Loucy (cell line): ENCODE results near the gene UQCR10.

Source experiments
- H2AFZ ChIP-seq: fragments of 200-600 bp; sonication (generic); 2 replicates; pipeline ENCODE4 v1.6.0; 2016; ENCODE audit warnings: antibody characterized with exemption, mild to moderate bottlenecking, low read length, moderate library complexity
- H3F3A ChIP-seq: fragments of 200-600 bp; 2 replicates; pipeline ENCODE4 v1.6.0; 2016; ENCODE audit warnings: antibody characterized with exemption, low read depth, mild to moderate bottlenecking
- H3K27me3 ChIP-seq: fragments of 200-600 bp; sonication (generic); 2 replicates; pipeline ENCODE4 v1.6.1; 2014; ENCODE audit warnings: low read length, mild to moderate bottlenecking; ENCODE audit not compliant: insufficient read depth, poor library complexity, severe bottlenecking
- H3K36me3 ChIP-seq: fragments of 200-600 bp; sonication (generic); 2 replicates; pipeline ENCODE4 v1.6.1; 2016; ENCODE audit warnings: low read length; ENCODE audit not compliant: insufficient read depth
- H3K4me1 ChIP-seq: fragments of 200-600 bp; sonication (generic); 2 replicates; pipeline ENCODE4 v1.5.1; 2014; ENCODE audit warnings: low read length, mild to moderate bottlenecking; ENCODE audit not compliant: insufficient read depth, poor library complexity, severe bottlenecking
- H3K4me2 ChIP-seq: fragments of 200-600 bp; sonication (generic); 2 replicates; pipeline ENCODE4 v1.6.0; 2014; ENCODE audit warnings: antibody characterized with exemption, low read length, low read depth, mild to moderate bottlenecking; ENCODE audit not compliant: poor library complexity, severe bottlenecking
- H3K4me3 ChIP-seq: fragments of 200-600 bp; sonication (generic); 2 replicates; pipeline ENCODE4 v1.5.1; 2014; ENCODE audit warnings: low read length, mild to moderate bottlenecking, mixed read lengths; ENCODE audit not compliant: poor library complexity, severe bottlenecking
- H3K79me2 ChIP-seq: fragments of 200-600 bp; sonication (generic); 2 replicates; pipeline ENCODE4 v1.6.1; 2014; ENCODE audit warnings: low read length; ENCODE audit not compliant: insufficient read depth
- H3K9ac ChIP-seq: fragments of 200-600 bp; sonication (generic); 2 replicates; pipeline ENCODE4 v1.6.0; 2014; ENCODE audit warnings: mild to moderate bottlenecking, low read depth, low read length, moderate library complexity; ENCODE audit not compliant: poor library complexity, severe bottlenecking
- H3K9me2 ChIP-seq: fragments of 200-600 bp; sonication (generic); replicated peaks from 2 replicates; pipeline ENCODE4 v1.6.1; 2016; ENCODE audit warnings: low read depth, low read length, mixed read lengths
- H3K9me3 ChIP-seq: fragments of 200-600 bp; sonication (generic); 2 replicates; pipeline ENCODE4 v1.6.1; 2014; ENCODE audit warnings: mild to moderate bottlenecking, antibody characterized with exemption, low read length, low read depth; ENCODE audit not compliant: insufficient read depth
- H4K20me1 ChIP-seq: fragments of 200-600 bp; sonication (generic); 2 replicates; pipeline ENCODE4 v1.6.0; 2014; ENCODE audit warnings: antibody characterized with exemption, low read length, mild to moderate bottlenecking; ENCODE audit not compliant: insufficient read depth, poor library complexity, severe bottlenecking
- EZH2phosphoT487 ChIP-seq: fragments of 200-600 bp; IDR thresholded peaks from 2 replicates; pipeline ENCODE4 v1.6.1; 2018; ENCODE audit warnings: antibody characterized with exemption, mild to moderate bottlenecking, moderate library complexity, borderline replicate concordance
- TF ChIP-seq, protein P1 (sequence below): fragments of 200-600 bp; sonication (generic); conservative IDR thresholded peaks from 2 replicates; pipeline ENCODE4 v1.5.1; 2014; ENCODE audit warnings: mild to moderate bottlenecking, antibody characterized with exemption, low read length

Gene UQCR10

DNA sequence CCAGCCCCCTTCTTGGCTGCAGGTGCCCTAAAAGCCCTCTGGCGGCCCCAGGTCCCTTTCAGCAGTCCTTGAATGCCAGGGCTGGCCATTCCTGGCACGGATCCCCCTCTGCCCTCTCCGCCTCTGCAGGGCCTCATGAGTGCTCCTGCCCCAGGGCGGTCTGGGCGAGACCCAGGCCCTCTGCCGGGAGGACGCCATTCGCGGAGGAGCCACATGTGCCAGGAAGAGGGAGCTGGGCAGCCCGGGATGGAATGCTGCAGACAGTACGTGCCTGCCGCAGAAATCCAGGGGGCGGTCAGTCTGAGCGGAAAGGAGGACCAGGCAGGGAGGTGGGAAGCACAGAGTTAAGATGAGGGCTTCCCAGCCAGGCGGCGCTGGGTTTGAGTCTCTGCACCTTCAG, 44.6 kb upstream of the UQCR10 start:
- Histone ChIP-seq H3K9ac (no peak overlapping the region), H3K9me2 (no peaks in the 10 kb centered on the region), H2AFZ (no peak overlapping the region), H3K36me3 (no peaks in the 10 kb centered on the region), H4K20me1 (no peaks in the 10 kb centered on the region), H3K79me2 (no peaks in the 10 kb centered on the region), H3K4me3 (no peak overlapping the region), H3K9me3 (no peaks in the 10 kb centered on the region), H3K27me3 (no peaks in the 10 kb centered on the region), H3F3A (no peaks in the 10 kb centered on the region), H3K4me2 (no peak overlapping the region), H3K4me1 (no peaks in the 10 kb centered on the region)
- TF ChIP-seq, protein P1, sequence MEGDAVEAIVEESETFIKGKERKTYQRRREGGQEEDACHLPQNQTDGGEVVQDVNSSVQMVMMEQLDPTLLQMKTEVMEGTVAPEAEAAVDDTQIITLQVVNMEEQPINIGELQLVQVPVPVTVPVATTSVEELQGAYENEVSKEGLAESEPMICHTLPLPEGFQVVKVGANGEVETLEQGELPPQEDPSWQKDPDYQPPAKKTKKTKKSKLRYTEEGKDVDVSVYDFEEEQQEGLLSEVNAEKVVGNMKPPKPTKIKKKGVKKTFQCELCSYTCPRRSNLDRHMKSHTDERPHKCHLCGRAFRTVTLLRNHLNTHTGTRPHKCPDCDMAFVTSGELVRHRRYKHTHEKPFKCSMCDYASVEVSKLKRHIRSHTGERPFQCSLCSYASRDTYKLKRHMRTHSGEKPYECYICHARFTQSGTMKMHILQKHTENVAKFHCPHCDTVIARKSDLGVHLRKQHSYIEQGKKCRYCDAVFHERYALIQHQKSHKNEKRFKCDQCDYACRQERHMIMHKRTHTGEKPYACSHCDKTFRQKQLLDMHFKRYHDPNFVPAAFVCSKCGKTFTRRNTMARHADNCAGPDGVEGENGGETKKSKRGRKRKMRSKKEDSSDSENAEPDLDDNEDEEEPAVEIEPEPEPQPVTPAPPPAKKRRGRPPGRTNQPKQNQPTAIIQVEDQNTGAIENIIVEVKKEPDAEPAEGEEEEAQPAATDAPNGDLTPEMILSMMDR: no peak
- no peak for TF ChIP-seq EZH2phosphoT487

DNA sequence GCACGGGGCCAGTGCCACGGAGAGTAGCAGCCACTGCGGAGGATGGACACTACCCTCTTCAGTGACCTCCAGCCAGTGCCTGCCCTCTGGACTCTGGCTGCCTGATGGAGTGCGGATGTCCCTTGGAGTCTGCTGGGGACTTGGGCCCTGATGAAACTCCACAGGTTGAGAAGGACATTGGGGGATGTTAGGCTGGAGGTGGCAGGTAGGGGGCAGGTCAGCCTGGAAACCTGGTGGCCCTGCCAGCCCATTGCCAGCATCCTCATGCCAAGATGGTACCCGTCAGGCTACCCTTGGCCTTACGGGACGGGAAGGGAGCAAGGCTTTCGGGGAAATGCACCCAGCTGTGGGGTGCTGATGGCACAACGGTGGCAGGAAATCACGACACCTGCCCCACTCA, 43.4 kb upstream of the UQCR10 start:
- Histone ChIP-seq H3K79me2 (no peaks in the 10 kb centered on the region), H3K9me3 (no peaks in the 10 kb centered on the region), H3K4me3 (no peak overlapping the region), H3K9me2 (no peaks in the 10 kb centered on the region), H4K20me1 (no peaks in the 10 kb centered on the region), H3K4me1 (no peaks in the 10 kb centered on the region), H3K9ac (no peak overlapping the region), H3K27me3 (no peaks in the 10 kb centered on the region), H3K4me2 (no peak overlapping the region), H3K36me3 (no peaks in the 10 kb centered on the region), H3F3A (no peaks in the 10 kb centered on the region), H2AFZ (no peak overlapping the region)
- TF ChIP-seq, protein P1: no peak
- TF ChIP-seq EZH2phosphoT487: no peak

DNA sequence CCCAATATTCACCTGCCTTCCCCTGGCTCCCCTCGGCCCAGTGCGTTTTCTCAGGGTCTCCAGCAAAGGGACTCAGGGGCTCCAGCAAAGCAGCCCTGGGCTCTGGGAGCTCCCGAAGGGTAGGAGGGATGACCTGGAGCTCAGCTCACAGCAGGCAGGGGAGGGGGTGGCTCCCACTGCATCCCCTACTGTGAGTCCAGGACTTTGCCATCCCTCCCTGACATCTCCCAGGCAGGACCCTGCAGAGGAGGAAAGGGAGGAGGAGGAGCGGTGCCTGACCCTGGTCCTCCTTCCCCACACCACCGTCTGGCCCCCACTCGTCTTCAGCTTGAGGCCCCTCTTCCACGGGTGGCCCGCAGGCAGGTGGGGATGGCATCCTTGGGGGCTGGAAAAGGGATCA, 42.3 kb upstream of the UQCR10 start:
- no peak overlapping the region for H3K9ac ChIP-seq
- no peaks in the 10 kb centered on the region for H3K4me1 ChIP-seq
- no peaks in the 10 kb centered on the region for H3K36me3 ChIP-seq
- no peak overlapping the region for H3K4me2 ChIP-seq
- H3K9me3 ChIP-seq: no peaks in the 10 kb centered on the region
- H2AFZ ChIP-seq: no peak overlapping the region
- no peaks in the 10 kb centered on the region for H3K27me3 ChIP-seq
- no peaks in the 10 kb centered on the region for H3K79me2 ChIP-seq
- no peaks in the 10 kb centered on the region for H3K9me2 ChIP-seq
- TF ChIP-seq, protein P1: no peak
- TF ChIP-seq EZH2phosphoT487: no peak
- H3F3A ChIP-seq: no peaks in the 10 kb centered on the region
- H3K4me3 ChIP-seq: no peak overlapping the region
- no peaks in the 10 kb centered on the region for H4K20me1 ChIP-seq
